Heart right ventricle (tissue), 16 donors: ENCODE data around the gene GNAT1. TPM values are rescaled to one million over a fixed set of nuclear protein-coding genes. Genes with fewer than 3 reads are reported as not detected.

Experiments
- ATAC-seq, 8 donors: fragments of 200-7000 bp; cut with Tn5 transposase; one replicate each; pipeline ENCODE4 v1.9.1; 2020; ENCODE audit warnings: mild to moderate bottlenecking in 8 of 8, moderate library complexity in 8 of 8, moderate number of reproducible peaks in 1 of 8
- DNase-seq, 2 donors: peaks; one replicate each; pipeline ENCODE4 v3.0.0-alpha.2; 2020
- H3K27ac ChIP-seq, 10 donors: fragments of 200-600 bp; sonication (generic) in 2 of 10; one replicate each; pipeline versions ENCODE4 v1.5.0 to v1.8.0; 2020 to 2022; ENCODE audit warnings: mild to moderate bottlenecking in 3 of 10
- H3K27me3 ChIP-seq, 7 donors: fragments of 200-600 bp; one replicate each; pipeline ENCODE4 v1.8.0; 2021 to 2022; ENCODE audit warnings: mild to moderate bottlenecking in 2 of 7
- H3K36me3 ChIP-seq, 9 donors: fragments of 200-600 bp; sonication (generic) in 1 of 9; one replicate each; pipeline versions ENCODE4 v1.5.0 to v1.8.0; 2020 to 2022; ENCODE audit warnings: mild to moderate bottlenecking in 2 of 9
- H3K4me1 ChIP-seq, 9 donors: fragments of 200-600 bp; sonication (generic) in 1 of 9; one replicate each; pipeline versions ENCODE4 v1.5.0 to v1.8.0; 2020 to 2022; ENCODE audit warnings: mild to moderate bottlenecking in 4 of 9
- H3K4me3 ChIP-seq, 10 donors: fragments of 200-600 bp; sonication (generic) in 2 of 10; one replicate each; pipeline versions ENCODE4 v1.5.0 to v1.8.0; 2020 to 2022; ENCODE audit warnings: mild to moderate bottlenecking in 7 of 10, moderate library complexity in 2 of 10
- H3K9me3 ChIP-seq, 11 donors: fragments of 200-600 bp in 10 of 11; sonication (generic) in 2 of 11; one replicate each; pipeline versions ENCODE4 v1.5.0 to v1.8.0; 2013 to 2022; ENCODE audit warnings: mild to moderate bottlenecking in 2 of 11, control low read depth in 1 of 11, moderate library complexity in 1 of 11
- CTCF ChIP-seq, 9 donors: fragments of 200-600 bp; sonication (generic) in 2 of 9; IDR thresholded peaks; one replicate each; pipeline versions ENCODE4 v1.5.0 to v1.8.0; 2021 to 2022; ENCODE audit warnings: antibody characterized with exemption in 9 of 9, mild to moderate bottlenecking in 5 of 9, moderate library complexity in 1 of 9
- WGBS, 2 donors: extraction: QIAGEN DNeasy Blood & Tissue Kit; methylation state at CpG; one replicate each; pipeline ENCODE4 v1.1.7; 2013; ENCODE audit warnings: inconsistent platforms in 1 of 2; 5-methylcytosine and 5-hydroxymethylcytosine counted together
- intact Hi-C, 10 donors: fragments of 100-400 bp; cut with DNase I; formaldehyde crosslinking; loops; one replicate each; pipeline versions ENCODE4 v1.11.1 to v1.14.2; 2022
- polyA plus RNA-seq, 2 donors: library from polyadenylated mRNA; stranded (reverse); fragments of 200-250 nt; gene quantifications; one replicate each; pipeline ENCODE4 v1.2.3, GENCODE V29; 2013
- total RNA-seq, 10 donors: library from RNA; stranded (reverse); fragmentation: NEBNext Ultra II Directional in 3 of 10; extraction: Animal tissue kit (Norgen Biotek cat#: 25700) in 3 of 10; gene quantifications; one replicate each; pipeline versions ENCODE4 v1.2.1 to v1.2.4, GENCODE V29; 2021 to 2023
- donor health status: Arrhythmogenic right ventricular cardiomyopathy.
- donor health status: ischemic (EF 13 %, LVEDD 7.1; RV severe dilation, severe dysfunction).
- donor health status: healthy with polysubstance abuse.
- donor health status: DM: no; HTN: yes; CAD: no.
- donor health status: DM: no; HTN: no; CAD: no.
- donor health status: ischemic (EF 25% LVEDD 6.9; RV normal size, moderate dysfunction).
- donor health status: ischemic (EF 25% LVEDD 5.7; RV mildly dilated, moderate dysfunction).
- donor health status: healthy.
- donor health status: DM: yes; HTN: yes; CAD: no.
- donor health status: Ischemic cardiomyopathy.
- donor health status: ischemic (EF 35%, LVEDD 5.7; RV mildly dilated, moderate dysfunction).
- donor health status: nonischemic (EF 11% LVEDD 7.7; RV severe dilation, severe dysfunction).
- donor health status: DM: yes; HTN: yes; CAD: no.
- donor health status: PGD.
- donor health status: ischemic (EF 29% LVEDD 5.4; RV normal size, mild dysfunction).
- donor health status: nonischemic (EF 23%, LVEDD 6.1; RV moderate dilation, normal function).

The GNAT1 gene
- total and polyA plus RNA-seq, 12 donors: not detected

GRCh38 chr3:50193746-50194127, 2.3 kb downstream of the GNAT1 start:
- H3K4me1 ChIP-seq: peaks cover 0 to 28% (median 21%) of the 10 kb centered on the region in 9 donors
- no peak overlapping the region for H3K4me3 ChIP-seq
- H3K9me3 ChIP-seq: no peaks in the 10 kb centered on the region
- DNase-seq (no peak), ATAC-seq (no peak)
- H3K36me3 ChIP-seq: no peaks in the 10 kb centered on the region
- WGBS, 2 donors: 23 to 24% methylated on average over 33 to 34 of the region's 34 CpGs
- TF ChIP-seq CTCF (IDR thresholded peaks at IDR 0.05): no peak
- H3K27ac ChIP-seq: no peak overlapping the region
- intact Hi-C loops: loop anchor here (1.0 to 5.0 kb wide), 7 partner anchors 31 to 81 kb away; no protein-coding TSS in a partner anchor
- peaks cover 17 to 52% (median 36%) of the 10 kb centered on the region in 7 donors for H3K27me3 ChIP-seq

- intact Hi-C loops: loop anchor here in 9 of 10 donors (1.0 to 5.0 kb wide), 6 partner anchors 30 to 78 kb away; no protein-coding TSS in a partner anchor
- no peaks in the 10 kb centered on the region for H3K36me3 ChIP-seq
- no peaks in the 10 kb centered on the region for H3K9me3 ChIP-seq
- H3K27ac ChIP-seq: no peak overlapping the region
- peak; percentile 53 to 92 (median 83) for TF ChIP-seq CTCF (IDR thresholded peaks at IDR 0.05)
- H3K27me3 ChIP-seq: peaks cover 17 to 56% (median 36%) of the 10 kb centered on the region in 7 donors
- 10% methylated on average over 69 to 70 of the region's 70 CpGs for WGBS, 2 donors
- H3K4me1 ChIP-seq: peaks cover 0 to 28% (median 21%) of the 10 kb centered on the region in 9 donors
- ATAC-seq (peak; percentile 56 to 81 (median 77)), DNase-seq (peak; percentile 63 to 78)
- peak overlapping the region in 5 of 10 donors; percentile 7 to 32 (median 18) for H3K4me3 ChIP-seq
These were observed 2.9 kb downstream of the GNAT1 start for GRCh38 chr3:50194128-50194902.

- TF ChIP-seq CTCF (IDR thresholded peaks at IDR 0.05): no peak
- peak overlapping the region in 5 of 10 donors; percentile 7 to 32 (median 18) for H3K4me3 ChIP-seq
- 56 to 57% methylated on average over 14 of the region's 14 CpGs for WGBS, 2 donors
- H3K27ac ChIP-seq: no peak overlapping the region
- ATAC-seq (peak in 6 of 8 donors; percentile 10 to 36 (median 16)), DNase-seq (no peak)
- peaks cover 0 to 28% (median 21%) of the 10 kb centered on the region in 9 donors for H3K4me1 ChIP-seq
- H3K36me3 ChIP-seq: no peaks in the 10 kb centered on the region
- intact Hi-C loops: loop anchor here in 9 of 10 donors (1.0 to 5.0 kb wide), 7 partner anchors 30 to 78 kb away; no protein-coding TSS in a partner anchor
- H3K27me3 ChIP-seq: peaks cover 17 to 56% (median 41%) of the 10 kb centered on the region in 7 donors
- H3K9me3 ChIP-seq: no peaks in the 10 kb centered on the region
These were observed 3.6 kb downstream of the GNAT1 start for GRCh38 chr3:50194903-50195500.

GRCh38 chr3:50195501-50196252, 4.3 kb downstream of the GNAT1 start:
- no peak for TF ChIP-seq CTCF (IDR thresholded peaks at IDR 0.05)
- H3K27me3 ChIP-seq: peaks cover 17 to 56% (median 43%) of the 10 kb centered on the region in 7 donors
- no peaks in the 10 kb centered on the region for H3K36me3 ChIP-seq
- H3K4me1 ChIP-seq: peaks cover 0 to 28% (median 21%) of the 10 kb centered on the region in 9 donors
- no peak overlapping the region for H3K27ac ChIP-seq
- no peak for DNase-seq
- 60 to 64% methylated on average over 4 of the region's 4 CpGs for WGBS, 2 donors
- no peak for ATAC-seq
- no peaks in the 10 kb centered on the region for H3K9me3 ChIP-seq
- no peak overlapping the region for H3K4me3 ChIP-seq
- intact Hi-C loops: loop anchor here in 6 of 10 donors (1.0 to 2.0 kb wide), 4 partner anchors 29 to 77 kb away; no protein-coding TSS in a partner anchor
